Fibroblast of skin of back (primary cell): ENCODE measurements around the gene AOAH.
"Not testable (repeated sequence)": the region's sequence is repeated elsewhere in the genome, so short reads cannot be mapped to it uniquely, and the experiment has no call there.

Experiments used
- DNase-seq: peaks from one replicate; pipeline ENCODE4 v3.0.0-alpha.2; 2013

Gene AOAH

DNA sequence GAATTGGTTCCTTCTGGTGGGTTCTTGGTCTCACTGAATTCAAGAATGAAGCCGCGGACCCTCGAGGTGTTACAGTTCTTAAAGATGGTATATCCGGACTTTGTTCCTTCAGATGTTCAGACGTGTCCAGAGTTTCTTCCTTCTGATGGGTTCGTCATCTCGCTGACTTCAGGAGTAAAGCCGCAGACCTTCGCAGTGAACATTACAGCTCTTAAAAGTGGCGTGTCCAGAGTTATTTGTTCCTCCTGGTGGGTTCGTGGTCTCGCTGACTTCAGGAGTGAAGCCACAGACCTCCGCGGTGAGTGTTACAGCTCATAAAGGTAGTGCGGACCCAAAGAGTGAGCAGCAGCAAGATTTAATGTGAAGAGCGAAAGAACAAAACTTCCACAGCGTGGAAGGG lies 220.1 kb downstream of the AOAH start:
- not testable (repeated sequence) for DNase-seq

DNA sequence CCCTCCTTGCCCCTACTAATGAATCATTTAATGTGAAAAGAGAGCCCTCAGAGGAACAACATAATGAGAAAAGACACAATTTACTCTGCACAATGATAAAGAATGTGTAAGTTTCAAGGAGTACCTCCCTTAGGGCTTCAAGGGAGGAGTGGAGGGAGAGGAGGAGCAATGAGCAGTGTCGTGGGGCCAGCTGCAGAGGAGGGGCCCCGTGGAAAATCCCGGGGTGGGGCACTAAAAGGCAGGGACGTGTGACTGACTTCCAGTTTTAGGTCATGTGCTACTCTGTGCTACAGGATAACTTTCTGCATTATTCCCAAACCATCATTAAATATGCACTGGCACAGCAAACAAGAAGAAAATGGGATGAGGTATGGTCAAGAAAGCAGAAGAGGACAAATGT lies 226.5 kb downstream of the AOAH start:
- no peak for DNase-seq

DNA sequence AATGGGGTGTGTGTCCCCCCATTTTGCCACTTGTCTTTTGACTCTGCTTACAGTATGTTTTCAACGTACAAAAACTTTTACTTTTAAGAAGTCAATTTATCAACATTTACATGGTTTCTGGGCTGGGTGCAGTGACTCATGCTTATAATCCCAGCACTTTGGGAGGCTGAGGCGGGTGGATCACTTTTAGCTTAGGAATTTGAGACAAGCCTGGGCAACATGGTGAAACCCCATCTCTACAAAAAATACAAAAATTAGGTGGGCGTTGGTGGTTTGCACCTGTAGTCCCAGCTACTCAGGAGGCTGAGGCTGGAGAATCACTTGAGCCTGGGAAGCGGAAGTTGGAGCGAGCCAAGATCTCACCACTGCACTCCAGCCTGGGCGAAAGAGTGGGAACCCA lies 227.1 kb downstream of the AOAH start:
- not testable (repeated sequence) for DNase-seq

DNA sequence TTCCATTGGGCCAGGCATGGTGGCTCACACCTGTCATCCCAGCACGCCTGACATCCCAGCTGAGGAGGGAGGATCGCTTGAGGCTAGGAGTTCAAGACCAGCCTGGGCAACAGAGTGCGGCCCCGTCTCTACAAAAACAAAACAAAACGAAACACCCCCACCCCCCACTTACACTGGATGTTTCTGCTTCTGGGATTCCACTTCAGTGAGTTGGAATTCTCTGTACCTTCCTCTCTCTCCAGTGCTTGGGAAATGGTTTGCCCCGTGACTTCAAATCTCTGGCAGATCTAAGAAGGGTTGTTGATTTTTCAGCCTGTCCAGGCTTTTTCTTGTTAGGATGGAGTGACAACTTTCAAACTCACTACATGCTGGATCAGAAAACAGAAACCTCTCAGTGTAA lies 227.7 kb downstream of the AOAH start:
- no peak for DNase-seq

DNA sequence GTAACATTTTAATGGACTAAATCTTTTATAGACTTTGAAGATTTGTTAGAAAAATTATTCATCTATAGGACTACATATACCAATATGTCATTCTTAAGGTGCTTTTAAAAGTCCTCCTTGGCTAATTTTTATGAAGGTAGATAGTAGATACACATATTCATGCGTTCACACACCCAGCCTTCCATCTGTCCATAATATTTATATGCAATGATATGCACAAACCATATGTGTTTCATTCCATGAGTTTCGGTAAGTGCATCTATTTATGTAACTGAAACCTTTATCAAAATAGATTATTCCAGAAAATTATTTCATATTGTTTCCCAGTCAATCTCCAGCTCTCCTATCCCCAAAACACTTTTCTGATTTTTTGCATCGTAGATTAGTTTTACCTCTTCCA lies 233.0 kb downstream of the AOAH start:
- no peak for DNase-seq

DNA sequence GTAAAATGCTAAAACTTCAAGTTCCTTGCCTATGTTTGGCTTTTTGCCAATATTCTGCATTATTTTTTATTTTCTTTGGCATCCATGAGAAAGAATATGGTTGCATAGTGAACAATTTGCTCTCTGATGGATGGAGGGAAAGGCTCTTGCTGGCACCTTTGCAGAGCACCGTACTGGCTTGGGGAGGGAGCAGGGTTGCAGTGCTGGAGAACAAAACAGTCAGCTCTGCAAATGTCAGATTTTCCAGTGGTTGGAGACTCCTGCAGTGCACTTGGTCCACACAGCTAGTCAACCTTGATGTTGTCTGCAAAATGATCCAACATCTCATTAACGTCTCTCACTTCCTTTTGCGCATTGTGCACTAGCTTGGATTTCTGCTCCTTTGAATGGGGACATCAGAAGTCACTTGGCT lies 233.9 kb downstream of the AOAH start:
- no peak for DNase-seq

DNA sequence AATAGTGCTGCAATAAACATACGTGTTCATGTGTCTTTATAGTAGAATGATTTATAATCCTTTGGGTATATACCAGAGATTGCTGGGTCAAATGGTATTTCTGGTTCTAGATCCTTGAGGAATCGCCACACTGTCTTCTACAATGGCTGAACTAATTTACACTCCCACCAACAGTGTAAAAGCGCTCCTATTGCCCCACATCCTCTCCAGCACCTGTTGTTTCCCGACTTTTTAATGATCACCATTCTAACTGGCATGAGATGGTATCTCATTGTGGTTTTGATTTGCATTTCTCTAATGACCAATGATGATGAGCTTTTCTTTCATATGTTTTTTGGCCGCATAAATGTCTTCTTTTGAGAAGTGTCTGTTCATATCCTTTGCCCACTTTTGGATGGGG lies 235.6 kb downstream of the AOAH start:
- not testable (repeated sequence) for DNase-seq

DNA sequence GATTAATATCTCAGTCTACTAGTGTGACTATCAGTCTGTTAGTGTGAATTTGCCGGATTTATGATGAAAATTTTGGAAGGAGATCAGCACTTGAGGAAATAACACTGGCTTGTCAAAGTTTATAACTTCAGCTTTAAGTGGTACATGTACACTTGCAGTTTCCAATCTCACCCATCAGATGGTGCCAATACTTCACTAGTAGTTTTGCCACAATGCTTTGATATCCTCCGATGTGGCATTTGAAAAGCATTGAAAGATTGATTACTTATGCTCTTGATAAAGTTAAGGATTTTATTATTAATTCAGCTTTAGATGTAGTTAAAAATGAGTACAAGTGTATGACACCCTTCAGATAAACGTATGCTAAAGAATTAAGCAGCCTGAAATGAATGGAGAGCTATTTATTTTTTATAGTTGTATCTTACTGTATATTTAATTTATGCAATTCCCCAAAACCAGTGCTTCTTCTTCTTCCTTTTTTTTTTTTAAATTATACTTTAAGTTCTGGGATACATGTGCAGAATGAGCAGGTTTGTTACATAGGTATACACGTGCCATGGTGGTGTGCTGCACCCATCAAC lies 236.4 kb downstream of the AOAH start:
- peak; percentile 50 for DNase-seq

DNA sequence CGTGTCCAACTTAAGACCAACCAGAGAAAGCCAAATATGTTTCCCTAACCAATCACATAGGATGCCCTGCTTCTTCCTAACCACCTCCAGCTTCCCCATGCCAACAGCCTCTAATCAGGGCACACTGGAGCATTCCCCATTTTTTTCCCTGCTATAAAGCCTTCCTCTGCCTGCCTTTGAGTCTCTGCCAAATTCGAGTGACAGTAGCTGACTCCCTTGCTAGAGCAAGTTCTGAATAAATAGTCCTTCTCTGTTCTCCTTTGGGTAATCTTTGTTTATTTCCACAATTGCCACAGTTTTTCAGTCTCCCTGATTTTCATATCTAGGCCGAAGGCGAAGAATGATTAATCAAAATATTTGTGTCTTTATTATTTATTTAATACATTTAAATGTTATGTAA lies 238.0 kb downstream of the AOAH start:
- no peak for DNase-seq

DNA sequence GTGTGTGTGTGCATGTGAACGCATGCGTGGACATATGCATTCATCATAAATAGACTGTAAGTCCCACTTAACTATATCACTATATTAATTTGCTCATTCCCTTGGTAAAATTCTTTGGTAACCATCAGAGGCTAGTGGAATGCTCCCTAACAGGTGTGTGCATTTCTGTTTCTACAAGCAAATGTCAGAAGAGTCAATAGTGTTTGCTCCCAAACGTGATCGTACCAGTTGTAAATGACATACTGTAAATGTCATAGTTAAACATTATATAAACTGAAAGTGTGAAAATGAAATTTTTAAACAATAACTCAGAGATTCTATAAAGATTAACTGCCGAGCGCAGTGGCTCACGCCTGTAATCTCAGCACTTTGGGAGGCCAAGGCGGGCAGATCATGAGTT lies 240.0 kb downstream of the AOAH start:
- no peak for DNase-seq

DNA sequence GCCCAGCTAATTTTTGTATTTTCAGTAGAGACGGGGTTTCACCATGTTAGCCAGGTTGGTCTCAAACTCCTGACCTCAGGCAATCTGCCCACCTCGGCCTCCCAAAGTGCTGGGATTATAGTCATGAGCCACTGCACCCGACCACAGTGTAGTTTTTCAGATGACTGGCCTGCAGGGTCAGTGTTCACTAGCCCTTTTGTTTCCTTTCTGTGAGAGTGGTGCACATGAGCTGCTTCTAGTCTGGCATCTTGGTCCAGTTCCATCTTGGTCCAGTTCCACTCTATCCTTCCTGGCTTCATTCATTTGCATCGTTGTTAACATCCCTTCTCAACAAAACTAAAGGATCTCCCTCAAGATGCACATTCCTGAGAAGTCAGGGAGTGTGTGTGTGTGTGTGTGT lies 240.4 kb downstream of the AOAH start:
- not testable (repeated sequence) for DNase-seq

DNA sequence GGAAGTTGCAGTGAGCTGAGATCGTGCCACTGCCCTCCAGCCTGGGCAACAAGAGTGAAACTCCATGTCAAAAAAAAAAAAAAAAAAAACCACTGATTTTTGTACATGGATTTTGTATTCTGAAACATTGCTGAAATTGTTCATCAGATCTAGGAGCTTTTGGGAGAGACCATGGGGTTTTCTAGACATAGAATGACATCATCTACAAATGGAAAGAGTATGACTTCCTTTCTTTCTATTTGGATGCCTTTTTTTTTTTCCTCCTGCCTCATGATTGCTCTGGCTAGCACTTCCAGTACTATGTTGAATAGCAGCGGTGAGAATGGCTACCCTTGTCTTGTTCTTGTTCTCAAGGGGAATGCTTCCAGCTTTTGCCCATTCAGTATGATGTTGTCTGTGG lies 245.5 kb downstream of the AOAH start:
- DNase-seq = no peak

DNA sequence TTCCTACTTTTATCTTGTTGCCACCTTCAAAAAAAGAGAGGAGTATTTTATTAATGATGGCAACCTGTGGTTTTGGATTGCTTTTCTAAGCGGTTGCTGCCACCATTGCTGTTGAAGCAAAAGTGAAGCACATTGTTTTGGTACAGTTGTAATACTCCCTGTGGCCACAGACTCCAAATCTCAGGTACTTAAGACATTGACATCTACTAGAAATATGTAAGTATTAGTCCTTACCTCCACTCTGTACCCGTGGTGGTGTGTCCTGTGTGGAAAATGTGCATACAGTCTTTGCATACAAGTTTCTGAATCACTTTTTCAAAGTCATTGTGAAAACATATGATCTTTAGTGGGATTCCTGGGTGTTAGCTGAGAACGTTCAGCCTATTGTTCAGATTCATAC lies 248.9 kb downstream of the AOAH start:
- DNase-seq = no peak

DNA sequence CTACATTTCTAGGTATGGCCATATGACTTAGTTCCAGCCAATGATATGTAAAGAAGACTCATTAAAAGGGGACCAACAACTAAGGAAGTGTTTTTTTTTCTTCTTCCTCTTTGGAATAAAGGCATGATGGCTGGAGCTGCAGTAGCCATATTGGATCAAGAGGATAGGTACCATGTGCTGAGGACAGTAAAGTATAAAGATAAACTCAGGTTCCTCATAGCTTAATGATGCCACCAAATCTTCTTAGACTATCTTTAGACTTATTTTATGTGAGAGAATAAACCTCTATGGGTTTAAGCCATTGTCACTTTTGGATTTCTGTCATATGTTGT lies 249.3 kb downstream of the AOAH start:
- DNase-seq = no peak

DNA sequence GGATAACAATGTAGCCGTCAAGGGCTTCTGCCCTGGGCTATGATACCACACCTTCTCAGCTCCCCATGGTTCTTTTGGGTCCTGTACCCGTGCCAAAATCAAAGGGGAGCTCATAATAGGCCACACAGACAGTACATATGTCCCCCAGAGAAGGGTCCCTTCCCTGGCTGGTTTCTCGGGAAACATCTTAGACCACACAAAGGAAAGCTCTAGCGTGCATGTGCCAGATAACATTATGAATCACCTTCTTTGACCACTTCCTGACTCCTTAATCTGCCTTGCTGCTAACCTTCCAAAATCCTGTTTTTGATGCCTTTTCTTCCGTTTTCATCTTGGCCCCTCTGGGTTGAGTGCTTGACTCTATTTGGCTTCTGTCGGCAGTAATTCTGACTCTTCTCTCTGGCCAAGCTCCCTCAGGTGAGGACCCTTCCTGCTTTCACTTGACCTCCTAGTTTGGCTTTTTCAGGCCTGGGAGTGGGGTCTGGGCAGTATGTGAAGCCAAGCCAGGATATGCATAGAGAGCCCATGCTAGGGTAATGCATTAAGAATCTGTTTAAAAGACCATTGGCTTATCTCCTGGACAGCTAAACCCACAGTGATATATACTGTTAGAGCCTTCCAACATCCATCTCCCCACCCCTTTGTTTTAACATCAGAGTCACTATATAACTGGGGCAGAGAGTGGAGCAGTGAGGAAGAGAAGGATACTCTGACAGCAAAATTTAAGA lies 249.8 kb downstream of the AOAH start:
- DNase-seq = peak; percentile 58

DNA sequence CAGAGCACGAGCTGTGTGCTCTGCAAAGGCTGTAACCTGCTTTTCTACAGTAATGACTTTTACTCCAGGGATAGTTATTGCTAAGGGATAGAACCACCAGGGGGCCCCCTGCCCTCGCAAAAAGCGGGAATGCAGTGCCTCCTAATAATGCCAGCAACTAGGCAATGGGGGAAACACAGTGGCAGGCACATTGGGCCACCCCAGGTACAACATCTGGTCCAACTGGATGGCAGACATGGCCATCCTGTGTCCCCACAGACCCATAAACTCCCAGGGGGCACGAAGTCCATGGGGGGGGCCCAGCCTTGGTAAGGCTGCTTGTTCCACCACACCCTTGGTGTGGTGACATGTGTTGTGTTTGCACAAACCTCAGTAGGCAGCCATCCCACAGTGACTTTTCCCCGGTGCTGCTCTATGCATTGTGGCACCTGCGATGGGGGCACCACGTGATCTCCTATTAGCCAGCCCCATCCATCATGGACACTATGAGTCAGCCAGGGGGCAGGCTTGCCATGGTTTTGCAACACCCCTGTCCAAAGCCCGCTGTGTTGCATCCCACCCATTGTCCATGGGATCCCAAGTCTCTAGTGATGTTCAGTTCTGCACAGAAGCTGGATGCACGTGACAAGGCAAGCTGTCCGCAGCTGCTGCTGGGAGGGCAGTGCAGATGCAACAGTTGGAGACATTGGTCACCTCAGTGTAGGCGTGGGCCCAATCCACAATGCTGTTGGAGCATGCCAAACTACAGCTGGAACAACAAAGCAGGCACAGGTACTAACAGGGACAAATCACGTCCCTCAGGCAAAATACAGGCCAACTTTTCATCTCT lies 250.6 kb downstream of the AOAH start:
- DNase-seq = peak; percentile 24

DNA sequence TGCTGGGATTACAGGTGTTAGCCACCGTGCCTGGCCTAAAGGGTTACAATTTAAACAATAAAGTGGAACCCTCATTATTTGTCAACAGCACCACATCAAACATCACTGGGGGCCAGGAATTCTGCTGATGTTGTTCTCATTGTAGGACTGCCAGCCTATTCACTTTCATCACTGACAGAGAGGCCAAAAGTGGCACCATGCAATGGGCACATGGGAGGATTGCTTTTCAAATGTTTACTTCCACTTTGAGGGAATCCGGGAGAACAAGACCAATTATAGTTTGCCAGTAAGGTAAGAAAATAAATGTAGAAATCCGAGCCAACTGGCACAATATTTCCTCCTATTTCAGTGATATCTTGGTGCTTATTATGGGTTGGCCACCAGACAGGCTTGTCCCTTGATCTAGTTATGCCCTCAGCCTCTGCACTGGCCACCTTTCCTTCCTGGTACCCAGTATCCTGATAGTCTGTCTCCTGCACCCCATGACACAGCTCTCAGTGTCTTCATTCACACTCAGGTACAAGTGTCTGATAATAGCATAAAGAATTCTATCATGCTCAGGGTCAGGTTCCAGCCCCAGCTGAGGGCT lies 252.1 kb downstream of the AOAH start:
- DNase-seq = no peak

DNA sequence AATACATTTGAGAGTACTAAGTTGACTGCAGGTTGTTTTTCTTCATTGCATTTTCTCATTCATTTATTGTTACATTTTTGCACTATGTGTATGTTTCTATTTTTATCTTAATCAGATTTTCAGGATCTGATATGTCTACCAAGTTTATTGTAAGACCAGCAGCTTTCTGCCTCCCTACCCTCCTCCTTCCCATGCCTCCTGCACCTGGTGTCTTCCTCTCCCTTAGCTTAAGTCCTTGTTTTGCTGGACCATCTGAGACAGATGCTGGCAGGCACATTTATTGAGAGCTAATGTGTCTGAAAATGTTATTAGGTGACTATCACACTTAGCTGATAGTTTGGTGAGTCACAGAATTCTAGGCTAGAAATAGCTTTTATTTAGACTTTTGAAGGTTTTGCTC lies 255.1 kb downstream of the AOAH start:
- no peak for DNase-seq

DNA sequence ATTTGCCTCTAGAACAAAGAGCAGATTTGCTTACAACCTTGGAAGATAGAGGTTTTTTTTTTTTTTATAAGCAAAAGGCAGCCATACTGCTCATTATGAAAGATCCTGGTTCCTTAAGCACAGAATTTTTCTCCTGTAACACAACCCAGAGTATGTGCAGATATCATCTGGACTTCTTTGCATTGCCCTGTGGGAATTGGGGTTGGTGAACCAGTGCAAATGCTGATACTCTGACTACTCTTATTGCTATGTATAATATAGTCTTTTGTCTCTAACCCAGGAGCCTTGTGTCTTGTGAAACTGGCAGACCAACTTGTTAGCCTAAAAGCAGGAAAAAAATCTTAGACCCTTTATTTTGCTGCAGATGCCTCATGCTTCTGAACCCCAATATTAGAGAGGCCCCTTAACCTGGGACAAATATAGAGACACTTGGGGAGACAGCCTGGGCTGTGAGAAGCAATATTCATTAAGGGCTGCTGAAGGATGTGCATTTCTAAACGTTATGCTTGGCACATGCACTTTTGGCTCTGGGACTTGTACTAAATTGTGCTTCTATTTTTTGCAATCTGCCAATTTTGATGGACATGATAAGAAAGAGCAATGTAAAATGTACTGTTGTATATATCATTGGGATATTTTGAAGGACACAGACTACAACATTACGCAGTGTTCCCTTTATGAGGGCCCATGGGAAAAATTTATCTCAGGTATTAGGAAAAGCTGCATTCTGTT lies 255.8 kb downstream of the AOAH start:
- DNase-seq = peak; percentile 79

DNA sequence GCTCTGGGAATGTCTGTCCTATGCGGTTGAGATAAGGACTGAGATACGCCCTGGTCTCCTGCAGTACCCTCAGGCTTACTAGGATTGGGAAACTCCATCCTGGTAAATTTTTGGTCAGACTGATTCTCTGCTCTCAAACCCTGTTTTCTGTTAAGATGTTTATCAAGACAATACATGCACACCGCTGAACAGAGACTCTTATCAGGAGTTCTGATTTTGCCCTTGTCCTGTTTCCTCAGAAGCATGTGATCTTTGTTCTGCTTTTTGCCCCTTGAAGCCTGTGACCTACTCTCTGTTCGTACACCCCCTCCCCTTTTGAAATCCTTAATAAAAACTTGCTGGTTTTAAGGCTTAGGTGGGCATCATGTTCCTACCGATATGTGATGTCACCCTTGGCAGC lies 258.3 kb downstream of the AOAH start:
- DNase-seq = not testable (repeated sequence)

DNA sequence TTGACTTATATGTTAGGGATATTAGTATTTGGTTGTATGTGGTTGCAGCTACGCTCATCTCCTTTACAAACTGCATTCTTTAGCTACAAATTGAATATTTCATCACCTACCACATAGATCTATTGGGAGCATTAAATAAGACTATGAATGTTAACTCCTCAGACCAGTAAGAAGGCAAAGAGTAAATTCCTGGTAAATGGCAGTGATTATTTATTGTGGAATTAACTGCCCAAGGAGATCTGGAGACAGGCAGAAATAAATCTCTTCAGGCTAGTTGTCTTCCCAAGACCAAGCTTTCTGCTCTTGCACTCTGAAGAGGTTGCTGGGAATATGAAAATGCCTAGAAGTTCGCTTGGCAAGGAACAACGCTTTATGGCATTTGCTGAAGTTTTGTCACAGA lies 260.0 kb downstream of the AOAH start:
- DNase-seq = no peak
